ENCODE measurements around the gene OXSR1. TPM values are rescaled to one million over a fixed set of nuclear protein-coding genes. Genes with fewer than 3 reads are reported as not detected.

OXSR1 gene
- total and polyA plus RNA-seq, 10 of the 15 experiments (the other 5 are each of a cell fraction or from before 2014, with no cell fraction given) = 12.4 to 54.6 (median 35.7) TPM

GRCh38 chr3:38235466-38235865 lies 70.1 kb downstream of the OXSR1 start:
- Histone ChIP-seq H3K4me1 (ENCODE audit: control insufficient read depth, insufficient read depth, low read length) (peaks cover 12% of the 10 kb centered on the region), H3K27ac (ENCODE audit: control insufficient read depth, insufficient read depth) (no peak overlapping the region), H3K4me3 (no peak overlapping the region), H3K9ac (ENCODE audit: control insufficient read depth, insufficient read depth, low read length) (no peak overlapping the region), H2AFZ (ENCODE audit: control insufficient read depth, low read depth, low read length) (no peak overlapping the region), H3K9me3 (replicated peaks; ENCODE audit: control insufficient read depth, insufficient read depth, low read length) (peaks cover 5% of the 10 kb centered on the region; the same call in 2 of the 3 replicates), H3K36me3 (ENCODE audit: control insufficient read depth in 2 of 2, insufficient read depth in 2 of 2, low read length in 1 of 2) (peaks cover 0 to 32% of the 10 kb centered on the region in 2 experiments; a peak in 3 of 4 replicates), H3K4me2 (ENCODE audit: control insufficient read depth, insufficient read depth) (no peak overlapping the region), H3K79me2 (ENCODE audit: control insufficient read depth, insufficient read depth, low read length) (no peaks in the 10 kb centered on the region), H3K27me3 (replicated peaks in 1 of 2; ENCODE audit: control insufficient read depth in 2 of 2, insufficient read depth in 2 of 2, low read length in 1 of 2) (no peaks in the 10 kb centered on the region), H4K20me1 (ENCODE audit: control insufficient read depth, insufficient read depth) (no peaks in the 10 kb centered on the region)
- TF ChIP-seq TCF3 (IDR thresholded peaks at IDR 0.05; ENCODE audit: borderline replicate concordance, insufficient read depth, low read depth, low read length) (no peak), IKZF2 (IDR thresholded peaks at IDR 0.05) (peak in 1 of 2 experiments; percentile 24; a peak in 2 of 4 replicates)
- DNase-seq (ENCODE audit: low read depth, low spot score) = no peak
- intact Hi-C loops (cut with micrococcal nuclease; ENCODE audit: unreplicated experiment) = loop anchor here (5.0 kb wide), 1 partner anchor 118 kb away; no protein-coding TSS in a partner anchor
- ChIA-PET SMC1A (ENCODE audit: uncharacterized antibody, unreplicated experiment) (interaction anchor here (1.0 kb wide), 1 partner anchor 103 kb away, joined by 4 read pairs; no protein-coding TSS in a partner anchor), RAD21 (ENCODE audit: unreplicated experiment) (no interaction called here), POLR2A (interaction anchor here (0.6 kb wide), 1 partner anchor 27 kb away, joined by 3 read pairs; no protein-coding TSS in a partner anchor), CTCF (interaction anchor here (1.7 kb wide), 1 partner anchor 9 kb away, joined by 4 read pairs; no protein-coding TSS in a partner anchor)
- FAIRE-seq = no peak
- no peak for ATAC-seq
- in situ Hi-C loops (cut with MboI) = no loop called here
- no TSS peak for BruUV-seq (replicated peaks)

GRCh38 chr3:38238416-38239008 lies 73.2 kb downstream of the OXSR1 start:
- DNase-seq (ENCODE audit: low read depth, low spot score) (no peak), ATAC-seq (no peak), FAIRE-seq (no peak)
- POLR2A ChIA-PET = interaction anchor here (2.0 kb wide), 1 partner anchor 9 kb away, joined by 6 read pairs; no protein-coding TSS in a partner anchor
- H3K9ac ChIP-seq (ENCODE audit: control insufficient read depth, insufficient read depth, low read length) = no peak overlapping the region
- SMC1A ChIA-PET (ENCODE audit: uncharacterized antibody, unreplicated experiment) = interaction anchor here (0.9 to 1.8 kb wide), 6 partner anchors 9 to 108 kb away, joined by 3 to 5 read pairs (median 4); no protein-coding TSS in a partner anchor
- no TSS peak for BruUV-seq (replicated peaks)
- H3K4me3 ChIP-seq = no peak overlapping the region
- H3K4me2 ChIP-seq (ENCODE audit: control insufficient read depth, insufficient read depth) = no peak overlapping the region
- peaks cover 5% of the 10 kb centered on the region; the same call in 2 of the 3 replicates for H3K9me3 ChIP-seq (replicated peaks; ENCODE audit: control insufficient read depth, insufficient read depth, low read length)
- H2AFZ ChIP-seq (ENCODE audit: control insufficient read depth, low read depth, low read length) = no peak overlapping the region
- CTCF ChIA-PET = interaction anchor here (0.7 to 1.9 kb wide), 4 partner anchors 10 to 107 kb away, joined by 3 to 9 read pairs (median 6); no protein-coding TSS in a partner anchor
- H3K27me3 ChIP-seq (replicated peaks in 1 of 2; ENCODE audit: control insufficient read depth in 2 of 2, insufficient read depth in 2 of 2, low read length in 1 of 2) = no peaks in the 10 kb centered on the region
- RAD21 ChIA-PET (ENCODE audit: unreplicated experiment) = interaction anchor here (1.7 kb wide), 1 partner anchor 101 kb away, joined by 3 read pairs; the partner anchor contains the start of gene ACAA1
- no peaks in the 10 kb centered on the region for H4K20me1 ChIP-seq (ENCODE audit: control insufficient read depth, insufficient read depth)
- peaks cover 2 to 25% of the 10 kb centered on the region in 2 experiments for H3K36me3 ChIP-seq (ENCODE audit: control insufficient read depth in 2 of 2, insufficient read depth in 2 of 2, low read length in 1 of 2)
- intact Hi-C loops (cut with micrococcal nuclease; ENCODE audit: unreplicated experiment) (loop anchor here (5.0 kb wide), 1 partner anchor 121 kb away; no protein-coding TSS in a partner anchor), in situ Hi-C loops (cut with MboI) (no loop called here)
- no peaks in the 10 kb centered on the region for H3K4me1 ChIP-seq (ENCODE audit: control insufficient read depth, insufficient read depth, low read length)
- H3K27ac ChIP-seq (ENCODE audit: control insufficient read depth, insufficient read depth) = no peak overlapping the region
- H3K79me2 ChIP-seq (ENCODE audit: control insufficient read depth, insufficient read depth, low read length) = no peaks in the 10 kb centered on the region
- 100% methylated on average over 2 of the region's 2 CpGs for WGBS (ENCODE audit: insufficient coverage, insufficient replicate concordance, low lambda C conversion rate, missing lambda C conversion rate)
- TF ChIP-seq SMARCA5 (IDR thresholded peaks at IDR 0.05) (no peak), TBL1XR1 (IDR thresholded peaks at IDR 0.05; ENCODE audit: low read depth, low read length) (no peak), BCLAF1 (IDR thresholded peaks at IDR 0.05) (no peak), ZNF384 (IDR thresholded peaks at IDR 0.05; ENCODE audit: borderline replicate concordance, low read depth, low read length) (no peak), ZBTB40 (IDR thresholded peaks at IDR 0.05; ENCODE audit: borderline replicate concordance) (no peak), BHLHE40 (IDR thresholded peaks at IDR 0.05; ENCODE audit: borderline replicate concordance in 1 of 2, low read depth in 2 of 2, low read length in 1 of 2) (no peak)

Data from GM12878 (cell line).